ENCODE data around the gene MRPL34.

MRPL34 gene

DNA sequence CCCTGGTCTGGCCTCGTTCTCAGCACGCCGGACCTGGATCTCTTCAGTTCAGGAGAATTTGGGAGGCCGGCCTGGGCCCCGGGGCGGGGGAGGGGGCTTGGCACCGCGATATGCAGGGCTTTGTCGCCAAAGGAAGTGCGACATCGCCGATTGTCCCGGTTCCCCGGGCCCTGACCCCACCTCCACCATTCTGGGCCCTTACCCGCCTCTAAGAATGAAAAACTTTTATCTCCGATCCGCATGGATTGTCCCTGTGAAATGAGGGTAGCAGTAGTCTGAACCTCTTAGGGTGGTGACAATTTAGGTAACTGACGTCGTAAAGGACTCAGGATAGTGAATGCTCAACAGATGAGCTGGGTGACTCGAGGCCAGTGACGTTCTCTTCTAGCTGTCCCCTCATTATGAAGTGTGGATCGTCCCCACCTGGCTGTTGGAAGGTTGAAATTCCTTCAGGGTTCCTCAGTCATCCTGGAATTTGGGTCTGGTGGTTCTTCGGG, 4.3 kb downstream of the MRPL34 start:
- no peak for DNase-seq (ENCODE audit: low read depth in 2 of 2)

DNA sequence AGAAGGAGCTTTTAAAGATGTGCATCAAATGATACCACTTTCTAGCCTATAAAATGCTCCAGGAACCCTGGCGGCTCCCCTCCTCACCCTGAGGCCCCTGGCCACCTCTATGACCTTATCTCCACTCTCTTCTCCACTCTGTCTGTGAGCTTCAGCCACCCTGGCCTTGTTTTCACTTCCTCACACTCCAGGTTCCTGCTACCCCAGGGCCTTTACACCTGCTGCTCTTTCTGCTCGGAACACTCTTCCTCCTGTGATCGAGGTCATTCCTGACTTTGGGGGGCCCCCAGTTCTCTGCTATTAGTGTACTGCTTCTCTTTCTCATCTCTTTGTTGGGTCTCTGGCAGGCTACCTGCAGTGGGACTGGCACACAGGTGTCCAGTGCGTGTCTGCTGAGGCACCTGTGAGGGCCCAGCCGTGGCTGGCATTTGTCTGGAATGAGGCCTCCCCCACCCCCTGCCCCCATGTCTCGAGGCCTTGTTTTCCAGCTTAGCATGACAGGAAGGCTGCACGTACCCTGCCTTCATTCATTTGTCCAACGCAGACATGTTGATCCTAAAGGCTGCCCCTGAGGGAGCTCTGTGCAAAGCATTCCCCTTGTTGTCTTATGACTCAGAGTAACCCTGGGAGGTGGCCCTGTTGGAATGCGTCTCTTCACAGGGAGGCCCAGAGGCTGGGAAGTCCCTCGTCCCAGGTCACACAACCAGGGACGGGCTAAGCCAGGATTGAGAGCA, 6.0 kb downstream of the MRPL34 start:
- no peak for DNase-seq (ENCODE audit: low read depth in 2 of 2)

DNA sequence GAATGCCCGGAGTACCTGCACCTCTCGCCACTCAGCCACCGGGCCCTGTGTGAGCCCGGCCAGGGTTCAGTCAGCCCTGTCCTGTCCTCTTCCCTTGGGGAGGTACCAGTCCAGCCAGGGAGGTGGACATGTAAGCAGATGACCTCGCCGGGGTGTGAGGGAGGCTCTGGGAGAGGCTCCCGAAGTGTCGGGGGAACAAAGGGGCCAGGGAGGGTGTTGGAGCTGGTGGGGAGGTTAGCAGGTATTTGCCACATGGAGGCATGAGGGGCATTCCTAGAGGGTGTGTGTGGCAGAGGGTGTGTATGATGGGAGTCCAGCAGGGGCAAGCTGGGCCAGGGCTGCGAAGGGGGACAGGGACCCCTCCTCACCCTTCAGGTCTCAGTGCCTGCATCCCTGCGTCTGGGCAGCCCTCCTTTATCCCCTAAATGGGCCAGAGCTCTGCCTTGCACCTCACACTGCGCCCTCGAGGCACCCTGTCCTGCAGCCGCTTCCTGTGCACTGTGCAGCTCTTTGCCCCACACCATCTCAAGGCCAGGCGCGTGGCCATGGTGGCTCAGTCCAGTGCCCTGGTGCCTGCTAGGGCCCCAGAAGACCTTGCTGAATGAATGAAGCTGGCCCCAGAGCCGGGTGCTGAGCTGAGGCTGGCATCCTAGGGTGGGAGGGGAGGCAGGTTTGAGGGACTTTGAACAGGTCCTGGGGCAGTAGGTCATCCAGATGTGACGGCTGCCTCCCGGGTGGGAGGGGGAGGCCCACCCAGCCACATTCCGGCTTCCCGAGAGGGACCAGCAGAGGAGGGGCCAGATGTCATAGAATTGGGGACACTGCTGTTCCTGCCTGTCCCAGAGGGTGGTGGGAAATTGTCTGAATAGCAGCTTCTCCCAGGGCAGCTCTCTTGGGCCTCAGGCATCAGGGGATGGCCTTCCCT, 6.8 kb downstream of the MRPL34 start:
- DNase-seq (ENCODE audit: low read depth in 2 of 2), result no peak

DNA sequence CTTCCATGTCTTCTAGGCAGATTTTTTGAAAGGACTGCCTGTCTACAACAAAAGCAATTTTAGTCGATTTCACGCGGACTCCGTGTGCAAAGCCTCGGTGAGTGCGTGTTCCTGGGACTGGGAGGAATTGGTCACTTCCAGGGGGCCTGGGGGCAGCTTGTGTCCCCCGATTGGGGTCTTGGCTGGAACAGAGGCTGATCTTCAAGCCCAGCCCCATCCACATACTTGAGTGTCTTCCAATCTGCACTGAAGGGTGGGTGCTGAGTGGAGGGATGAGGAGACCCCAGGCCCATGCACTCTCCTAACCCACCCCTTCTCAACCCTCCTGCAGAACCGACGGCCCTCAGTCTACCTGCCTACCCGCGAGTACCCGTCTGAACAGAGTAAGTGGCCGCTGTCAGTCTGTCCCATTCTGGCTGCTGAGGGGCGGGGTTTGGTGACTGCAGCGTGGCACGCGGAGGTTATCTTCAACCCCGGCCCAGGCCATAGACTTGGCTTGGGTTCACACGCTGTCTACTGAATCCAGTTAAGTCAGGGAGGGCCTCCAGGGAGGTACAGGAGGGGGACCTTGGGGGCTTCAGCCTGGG, 8.4 kb downstream of the MRPL34 start:
- DNase-seq (ENCODE audit: low read depth in 2 of 2), result no peak

DNA sequence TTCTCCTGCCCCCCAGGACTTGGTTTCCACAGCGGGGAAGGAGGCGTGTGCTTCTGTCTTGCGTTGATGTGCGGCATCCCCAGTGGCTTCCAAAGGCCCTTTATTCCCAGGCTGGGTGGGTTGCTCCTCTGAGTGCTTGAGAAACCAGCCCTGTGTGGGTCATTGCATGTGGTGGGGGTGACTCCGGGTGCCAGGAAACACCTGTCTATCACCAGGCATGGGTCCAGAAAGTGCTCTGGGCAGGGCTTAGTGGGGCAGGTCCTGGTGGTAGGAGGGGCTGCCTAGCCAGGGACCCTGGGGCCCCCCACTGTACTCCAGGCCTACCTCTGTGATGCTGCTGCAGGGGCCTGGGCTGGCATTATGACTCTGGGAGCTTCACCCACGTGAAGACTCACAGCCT, 13.3 kb downstream of the MRPL34 start:
- DNase-seq (ENCODE audit: low read depth in 2 of 2), result no peak

DNA sequence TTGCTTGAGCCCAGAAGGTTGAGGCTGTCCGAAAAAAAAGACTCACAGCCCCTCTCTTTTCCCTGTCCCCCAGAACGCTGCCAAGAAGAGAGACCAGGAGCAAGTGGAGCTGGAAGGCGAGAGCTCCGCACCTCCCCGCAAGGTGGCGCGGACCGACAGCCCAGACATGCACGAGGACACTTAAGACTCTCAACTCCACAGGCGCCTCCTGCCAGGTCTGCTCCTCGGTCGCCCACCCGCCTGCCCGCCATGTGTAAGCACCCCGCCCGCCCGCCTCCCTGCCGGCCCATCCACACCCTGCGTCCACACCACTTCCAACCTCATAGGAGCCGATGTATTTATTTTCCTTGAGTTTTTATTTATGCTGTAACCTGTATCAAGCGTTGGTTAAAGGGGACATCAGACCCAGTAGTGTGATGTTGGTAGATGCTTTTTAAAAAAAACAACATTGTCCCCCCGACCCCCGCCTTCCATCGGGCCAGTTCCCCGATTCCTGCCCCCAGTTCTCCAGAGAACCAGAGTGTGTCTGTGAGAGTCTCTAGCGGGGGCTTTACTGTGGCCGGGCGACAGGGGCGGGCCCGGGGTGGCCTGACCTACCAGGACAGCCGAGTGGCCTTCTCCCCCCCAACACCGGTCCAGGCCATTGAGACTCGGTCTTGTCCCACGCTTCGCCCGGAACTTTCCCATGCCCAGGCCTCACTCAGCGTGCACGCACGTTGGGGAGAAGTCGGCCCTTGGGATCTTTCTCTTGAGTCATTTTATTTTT, 14.0 kb downstream of the MRPL34 start:
- DNase-seq (ENCODE audit: low read depth in 2 of 2), result no peak

DNA sequence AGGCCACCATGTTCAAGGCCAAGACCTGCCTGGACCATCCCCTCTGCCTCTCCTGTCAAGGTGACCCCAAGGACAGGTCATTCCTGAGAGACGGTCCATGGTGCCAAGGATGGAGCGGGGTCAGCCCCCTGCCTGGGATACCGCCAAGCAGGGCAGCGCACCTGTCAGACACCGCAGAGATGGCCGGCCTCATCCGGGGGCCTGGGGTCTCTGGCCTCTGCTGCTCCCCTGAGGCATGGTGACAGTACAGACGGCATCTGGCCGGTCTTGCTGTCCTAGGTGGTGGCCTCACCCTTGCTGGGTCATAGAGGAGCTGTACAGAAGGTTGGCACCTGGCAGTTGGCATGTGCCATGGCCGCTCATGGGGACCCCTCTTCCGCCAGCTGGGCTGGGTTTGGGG, 14.8 kb downstream of the MRPL34 start:
- no peak for DNase-seq (ENCODE audit: low read depth in 2 of 2)

DNA sequence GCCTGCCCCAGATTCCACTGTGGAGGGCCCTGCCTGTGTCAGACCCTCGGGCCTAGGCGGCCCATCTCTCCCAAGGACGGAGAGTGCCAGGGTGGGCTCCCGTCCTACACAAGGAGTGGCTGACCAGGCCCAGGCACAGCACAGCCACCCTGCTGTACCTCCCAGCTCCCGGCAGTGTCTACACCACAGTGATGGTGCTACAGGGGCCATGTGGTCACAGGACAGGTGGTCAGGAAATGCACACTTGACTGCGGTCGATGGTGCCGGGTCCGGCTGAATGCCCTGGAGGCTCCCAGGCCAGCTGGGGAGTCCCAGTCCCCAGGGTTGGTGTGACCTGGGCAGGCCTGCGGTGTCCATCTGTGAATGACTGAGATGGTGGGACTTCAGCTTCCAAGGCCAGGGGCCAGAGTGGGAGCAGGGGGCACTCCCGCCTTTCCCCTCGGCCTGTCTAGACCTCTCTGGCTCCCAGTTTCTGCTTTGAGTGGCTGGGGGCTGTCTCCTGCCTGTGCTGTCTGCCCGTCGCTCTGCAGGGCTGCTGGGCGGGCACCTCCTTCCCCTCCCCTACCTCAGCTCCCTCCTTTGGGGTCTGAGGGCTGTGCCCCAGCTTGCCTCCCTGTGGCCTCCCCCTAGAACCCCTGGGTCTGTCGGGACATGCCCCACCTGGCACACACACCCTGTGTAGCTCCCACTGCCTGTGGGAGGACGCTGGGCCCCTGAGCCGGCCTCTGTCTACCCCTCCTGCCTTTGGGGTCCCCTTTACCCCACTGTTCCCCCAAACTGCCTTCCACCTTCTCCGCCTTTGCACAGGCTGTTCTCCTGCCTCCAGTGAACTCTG, 16.2 kb downstream of the MRPL34 start:
- DNase-seq (ENCODE audit: low read depth in 2 of 2), result no peak

DNA sequence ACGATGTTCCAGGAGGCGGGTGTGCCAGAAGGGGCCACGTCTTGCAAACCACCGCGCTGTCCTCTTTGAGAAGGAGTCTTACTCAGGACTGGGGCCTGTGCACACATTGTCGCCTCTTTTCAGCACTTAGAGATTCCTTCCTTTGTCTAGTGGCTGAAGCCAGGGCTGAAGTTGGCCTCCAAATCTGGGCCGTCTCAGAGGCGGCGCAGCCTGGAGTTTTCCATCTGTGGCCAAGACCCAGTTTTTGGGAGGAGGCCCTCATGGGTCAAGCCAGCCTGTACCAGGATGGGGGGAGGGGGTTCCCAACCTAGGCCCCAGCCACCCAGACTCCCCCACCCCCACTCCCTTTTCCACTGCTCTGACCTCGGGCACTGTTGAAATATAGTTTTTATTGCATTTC, 17.2 kb downstream of the MRPL34 start:
- no peak for DNase-seq (ENCODE audit: low read depth in 2 of 2)

DNA sequence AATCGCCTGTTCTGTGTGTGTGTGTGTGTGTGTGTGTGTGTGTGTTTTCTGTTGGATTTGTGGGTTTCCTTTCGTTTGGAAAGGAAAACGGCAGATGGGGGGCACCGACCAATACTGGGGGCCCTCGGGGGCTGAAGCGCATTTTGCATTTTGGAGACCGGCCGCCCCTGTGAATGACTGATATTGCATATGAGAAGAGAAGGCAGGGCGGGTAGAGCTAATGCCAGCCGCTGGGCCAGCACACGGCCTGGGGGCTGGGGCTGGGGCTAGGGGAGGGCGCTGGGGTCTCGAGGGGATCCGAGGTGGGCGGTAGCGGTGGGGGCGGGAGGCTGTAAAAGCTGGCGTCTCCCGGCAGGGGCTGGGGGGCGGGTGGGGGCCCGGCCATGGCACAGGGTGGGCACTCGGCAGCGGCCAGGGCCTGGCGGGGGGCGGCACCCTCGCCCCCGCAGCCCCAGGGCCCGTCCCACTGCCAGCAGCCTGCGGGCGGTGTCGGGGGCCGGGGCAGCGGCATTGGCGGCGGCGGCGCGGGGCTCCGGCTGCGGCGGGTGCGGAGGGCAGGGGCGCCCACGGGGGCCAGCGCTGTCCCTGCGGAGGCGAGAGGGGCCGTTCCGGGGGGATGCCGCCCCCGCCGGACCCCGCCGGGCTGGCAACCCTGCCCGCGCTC, 17.8 kb downstream of the MRPL34 start:
- DNase-seq (ENCODE audit: low read depth in 2 of 2), result no peak

DNA sequence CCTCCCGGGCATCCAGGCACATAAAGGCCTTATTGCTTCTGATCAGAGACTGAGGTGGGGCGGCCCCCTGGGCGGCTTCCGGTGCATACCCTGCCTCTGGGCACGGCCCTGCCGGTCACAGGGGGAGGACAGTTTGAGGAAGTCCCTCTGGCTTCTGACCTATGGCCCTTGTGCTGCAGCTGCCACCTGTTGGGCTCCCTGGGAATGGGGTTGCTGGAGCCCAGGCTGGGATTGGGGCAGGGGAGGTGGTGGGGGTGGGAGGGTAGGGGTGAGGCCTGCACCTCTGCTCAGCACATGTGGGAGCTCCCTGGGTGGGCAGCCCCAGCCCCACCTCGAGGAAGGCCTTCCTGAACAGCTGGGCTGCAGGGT, 18.3 kb downstream of the MRPL34 start:
- no peak for DNase-seq (ENCODE audit: low read depth in 2 of 2)

DNA sequence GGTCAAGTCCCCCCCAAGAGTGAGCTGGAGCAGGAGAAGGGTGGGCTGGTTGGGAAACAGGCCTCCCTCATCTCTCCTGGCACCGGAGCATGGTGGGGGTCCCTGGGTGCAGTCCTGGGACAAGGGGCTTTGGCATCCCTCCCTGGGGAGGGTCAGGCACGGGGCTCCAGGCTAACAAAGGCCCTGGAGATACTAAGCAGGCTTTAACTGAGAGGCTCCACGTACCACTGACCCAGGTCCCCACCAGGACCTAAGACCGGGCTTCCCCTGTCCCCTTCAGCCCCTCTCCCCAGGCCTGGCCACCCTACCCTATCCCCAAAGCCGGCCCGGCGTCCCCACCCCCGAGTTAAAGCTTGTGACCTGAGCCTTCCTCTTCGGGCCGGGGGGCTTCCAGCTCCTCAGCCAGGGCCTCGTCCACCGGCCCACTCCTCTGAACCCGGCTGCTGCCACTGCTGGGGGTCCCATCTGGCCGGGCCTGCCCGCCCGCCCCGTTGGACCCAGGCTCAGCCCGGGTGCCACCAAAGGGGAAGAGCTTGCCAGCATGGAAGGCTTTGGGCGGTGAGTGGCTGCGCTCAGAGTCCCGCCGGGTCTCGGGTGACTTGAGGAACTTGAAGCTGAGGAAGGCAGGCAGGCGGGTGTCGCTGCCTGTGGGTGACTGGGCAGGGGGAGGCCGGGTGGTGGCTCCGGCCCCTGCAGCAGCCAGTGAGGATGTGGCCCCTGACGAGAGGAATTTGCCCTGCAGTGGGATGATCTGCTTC, 18.9 kb downstream of the MRPL34 start:
- DNase-seq (ENCODE audit: low read depth in 2 of 2), result no peak

DNA sequence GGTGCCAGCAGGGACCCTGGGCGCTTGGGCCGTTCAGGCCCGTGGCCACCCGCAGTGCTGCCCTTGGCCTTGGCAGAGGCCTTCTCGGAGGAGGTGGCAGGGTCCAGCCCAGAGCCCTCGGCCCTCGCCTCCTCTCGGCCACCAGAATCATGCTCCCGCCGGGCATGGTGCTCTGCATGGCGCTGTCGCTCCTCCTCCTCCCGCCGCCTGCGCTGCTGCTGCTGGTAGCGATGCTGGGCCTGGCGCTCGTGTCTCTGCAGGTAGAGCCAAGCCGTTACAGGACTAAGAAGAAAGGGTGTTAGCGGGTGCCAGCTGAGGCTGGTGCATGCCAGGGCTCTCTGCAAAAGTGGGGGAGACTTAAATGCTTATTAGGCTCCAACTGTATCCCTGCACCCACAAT, 19.5 kb downstream of the MRPL34 start:
- DNase-seq (ENCODE audit: low read depth in 2 of 2), result no peak

DNA sequence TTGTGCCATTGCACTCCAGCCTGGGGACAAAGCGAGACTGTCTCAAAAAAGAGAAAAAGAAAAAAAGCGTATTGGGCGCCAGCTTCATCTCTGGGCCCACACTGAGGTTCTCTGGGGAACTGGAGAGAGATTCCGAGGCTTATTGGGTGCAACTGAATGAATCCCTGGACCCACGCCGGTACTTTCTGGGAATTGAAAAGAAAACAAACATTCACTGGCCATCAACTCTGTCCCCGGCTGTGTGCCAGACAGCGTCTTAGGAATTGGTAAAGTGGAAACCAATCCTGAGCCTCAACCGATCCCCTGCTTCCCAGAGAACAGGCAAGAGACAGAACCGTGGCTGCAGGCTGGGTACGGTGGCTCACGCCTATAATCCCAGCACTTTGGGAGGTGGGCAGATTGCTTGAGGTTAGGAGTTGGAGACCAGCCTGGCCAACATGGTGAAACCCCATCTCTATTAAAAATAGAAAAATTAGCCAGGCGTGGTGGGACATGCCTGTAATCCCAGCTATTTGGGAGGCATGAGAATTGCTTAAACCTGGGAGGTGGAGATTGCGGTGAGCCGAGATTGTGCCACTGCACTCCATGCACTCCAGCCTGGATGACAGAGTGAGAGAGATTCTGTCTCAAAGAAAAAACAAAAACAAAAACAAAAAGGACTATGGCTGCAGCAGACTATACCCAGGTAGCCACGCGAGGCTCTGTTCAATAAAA, 20.4 kb downstream of the MRPL34 start:
- DNase-seq (ENCODE audit: low read depth in 2 of 2), result no peak

DNA sequence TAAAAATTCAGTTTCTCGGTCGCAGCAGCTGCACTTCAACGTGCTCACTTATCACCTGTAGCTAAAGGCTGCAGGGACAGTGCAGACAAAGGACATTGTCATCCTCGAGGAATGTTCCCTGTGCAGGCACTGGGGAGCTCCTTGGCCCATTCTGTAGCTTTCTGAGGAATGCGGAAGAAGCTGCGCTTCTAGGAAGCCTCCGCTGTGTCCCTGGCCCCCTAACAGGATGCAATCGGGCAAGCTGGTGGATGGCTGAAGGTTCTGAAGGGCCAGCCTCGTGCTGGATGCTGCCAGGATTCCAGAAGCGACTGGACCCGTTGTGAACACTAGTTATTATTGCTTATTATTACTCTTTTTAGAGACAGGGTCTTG, 20.9 kb downstream of the MRPL34 start:
- DNase-seq (ENCODE audit: low read depth in 2 of 2), result no peak

DNA sequence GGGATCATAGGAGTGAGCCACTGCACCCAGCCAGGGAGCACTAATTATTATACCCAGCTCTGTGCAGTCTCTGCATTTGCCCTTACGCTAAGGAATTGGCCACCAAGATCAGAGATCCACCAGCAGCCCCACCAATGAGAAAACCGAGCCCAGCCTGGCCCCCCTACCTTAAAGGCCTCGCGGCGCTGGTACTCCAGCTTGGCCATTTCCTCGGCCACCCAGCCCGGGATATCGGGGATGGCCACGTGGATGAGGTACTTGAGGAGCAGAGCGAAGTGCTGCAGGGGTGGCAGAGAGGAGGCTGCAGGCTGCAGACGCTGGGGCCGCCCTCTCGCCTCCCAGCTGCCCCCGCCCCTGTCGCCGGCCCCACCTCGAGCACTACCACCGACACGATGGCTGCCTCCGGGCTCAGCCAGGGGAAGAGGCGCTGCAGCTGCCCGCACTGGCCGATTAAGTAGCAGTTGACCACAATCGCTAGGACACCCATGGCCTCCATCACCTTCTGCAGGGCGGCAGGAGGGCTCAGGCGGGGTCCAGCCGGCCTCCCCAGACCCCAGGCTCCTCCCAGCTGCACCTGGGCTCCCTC, 21.5 kb downstream of the MRPL34 start:
- DNase-seq (ENCODE audit: low read depth in 2 of 2), result no peak

DNA sequence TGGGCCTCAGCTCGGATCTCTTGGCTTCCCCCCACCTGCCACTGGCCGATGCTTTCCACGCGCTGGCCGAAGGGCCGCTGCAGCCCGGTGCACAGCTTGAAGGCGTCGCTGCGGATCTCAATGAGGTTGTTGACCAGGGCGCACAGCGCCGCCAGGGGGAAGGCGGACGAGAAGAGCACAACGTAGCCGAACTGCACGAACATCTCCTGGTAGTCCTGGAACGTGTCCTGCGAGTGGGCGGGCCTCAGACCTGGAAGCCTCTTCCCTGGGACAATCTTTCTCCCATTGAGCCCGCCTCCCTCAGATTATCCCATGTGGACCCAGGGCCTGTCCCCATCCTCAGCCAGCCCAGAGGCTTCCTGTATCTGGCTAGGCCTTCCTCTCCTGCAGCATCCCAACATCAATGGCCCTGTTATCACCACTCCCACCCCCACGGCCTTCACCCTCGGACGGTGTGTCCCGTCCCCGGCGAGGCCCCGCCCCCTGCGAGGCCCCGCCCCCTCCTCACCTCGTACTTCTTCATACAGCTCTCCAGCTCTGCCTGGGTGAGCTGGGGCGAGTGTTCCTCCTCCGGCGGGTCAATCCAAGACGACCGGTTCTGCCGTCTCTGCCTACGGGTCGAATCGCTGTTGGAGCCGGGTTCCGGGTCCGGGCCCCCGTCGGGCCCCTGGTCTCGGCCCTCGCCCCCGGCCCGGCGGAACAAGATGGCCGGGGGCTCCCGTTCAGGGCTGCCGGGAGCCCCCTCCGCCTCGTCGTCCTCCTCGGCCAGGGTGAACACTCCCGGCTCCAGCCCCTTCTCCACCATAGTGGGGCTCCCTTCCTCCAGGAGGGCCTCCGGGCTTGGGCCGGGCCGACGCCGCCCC, 22.2 kb downstream of the MRPL34 start:
- no peak for DNase-seq (ENCODE audit: low read depth in 2 of 2)

Data from stimulated activated CD8-positive, alpha-beta memory T cell treated with anti-CD3 and anti-CD28 coated beads, Interleukin-15, amount 100 ng/mL, for 48 hours (primary cell).